ENCODE measurements around the gene CAMTA1. TPM values are rescaled to one million over a fixed set of nuclear protein-coding genes. Genes with fewer than 3 reads are reported as not detected.

CAMTA1 gene
- total RNA-seq, 1 donor from 2014 or later = 77.6 TPM

DNA sequence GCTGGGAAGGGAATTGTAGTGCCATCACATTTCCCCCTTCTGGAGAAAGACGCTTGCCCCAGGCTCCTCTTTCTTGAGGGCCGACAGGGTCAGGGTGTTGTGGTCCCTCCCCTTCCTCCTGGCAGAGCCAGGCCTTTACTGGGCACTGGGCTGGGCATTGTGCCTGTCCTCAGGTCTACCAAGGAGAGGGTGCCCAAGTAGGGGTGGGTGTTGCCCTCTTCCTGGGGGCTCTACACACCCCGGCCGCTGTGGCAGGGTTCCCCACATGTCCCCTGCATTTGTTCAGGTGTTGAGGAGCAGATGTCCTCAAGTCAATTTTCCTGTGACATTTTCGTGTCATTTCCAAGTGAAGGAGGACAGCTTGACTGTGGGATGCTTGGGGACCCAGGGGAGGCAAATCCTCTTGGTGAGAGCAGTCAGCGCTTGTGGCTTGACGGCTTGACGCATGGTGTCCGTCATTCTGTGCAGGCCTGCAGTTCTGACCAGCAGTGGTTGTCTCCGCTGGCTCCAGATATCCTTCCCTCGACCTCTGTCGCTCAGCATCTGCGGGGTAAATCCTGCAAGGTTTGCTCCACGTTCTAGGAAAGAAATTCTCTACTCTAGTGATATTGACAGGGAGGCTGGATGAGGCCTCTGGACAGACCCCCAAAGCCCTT lies 804.0 kb downstream of the CAMTA1 start:
- TF ChIP-seq, protein P1, sequence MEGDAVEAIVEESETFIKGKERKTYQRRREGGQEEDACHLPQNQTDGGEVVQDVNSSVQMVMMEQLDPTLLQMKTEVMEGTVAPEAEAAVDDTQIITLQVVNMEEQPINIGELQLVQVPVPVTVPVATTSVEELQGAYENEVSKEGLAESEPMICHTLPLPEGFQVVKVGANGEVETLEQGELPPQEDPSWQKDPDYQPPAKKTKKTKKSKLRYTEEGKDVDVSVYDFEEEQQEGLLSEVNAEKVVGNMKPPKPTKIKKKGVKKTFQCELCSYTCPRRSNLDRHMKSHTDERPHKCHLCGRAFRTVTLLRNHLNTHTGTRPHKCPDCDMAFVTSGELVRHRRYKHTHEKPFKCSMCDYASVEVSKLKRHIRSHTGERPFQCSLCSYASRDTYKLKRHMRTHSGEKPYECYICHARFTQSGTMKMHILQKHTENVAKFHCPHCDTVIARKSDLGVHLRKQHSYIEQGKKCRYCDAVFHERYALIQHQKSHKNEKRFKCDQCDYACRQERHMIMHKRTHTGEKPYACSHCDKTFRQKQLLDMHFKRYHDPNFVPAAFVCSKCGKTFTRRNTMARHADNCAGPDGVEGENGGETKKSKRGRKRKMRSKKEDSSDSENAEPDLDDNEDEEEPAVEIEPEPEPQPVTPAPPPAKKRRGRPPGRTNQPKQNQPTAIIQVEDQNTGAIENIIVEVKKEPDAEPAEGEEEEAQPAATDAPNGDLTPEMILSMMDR (IDR thresholded peaks at IDR 0.05; ENCODE audit: insufficient read depth, low read depth, low read length) = no peak
- no peak for TF ChIP-seq EZH2 (IDR thresholded peaks at IDR 0.05; ENCODE audit: insufficient read depth, low read length)
- H3K36me3 ChIP-seq (ENCODE audit: insufficient read depth, low read length) = no peaks in the 10 kb centered on the region
- DNase-seq (ENCODE audit: low read depth) = no peak
- no peaks in the 10 kb centered on the region for H3K79me2 ChIP-seq (ENCODE audit: insufficient read depth, low read length)
- no peaks in the 10 kb centered on the region for H3K36me3 Mint-ChIP-seq (ENCODE audit: low read depth, unreplicated experiment)
- H3K27ac ChIP-seq (ENCODE audit: low read depth, low read length) = no peak overlapping the region
- H3K4me3 ChIP-seq (ENCODE audit: insufficient read depth, low read depth, low read length) = no peak overlapping the region
- H2AFZ ChIP-seq (ENCODE audit: low read depth, low read length) = no peak overlapping the region
- H3K4me1 Mint-ChIP-seq (ENCODE audit: low read depth, unreplicated experiment) = peaks cover 6% of the 10 kb centered on the region
- peaks cover 2% of the 10 kb centered on the region for H3K9me3 Mint-ChIP-seq (ENCODE audit: unreplicated experiment)
- H3K9me3 ChIP-seq (ENCODE audit: insufficient read depth, low read depth, low read length) = no peaks in the 10 kb centered on the region
- no peaks in the 10 kb centered on the region for H3K27me3 ChIP-seq (ENCODE audit: insufficient read depth, low read length)
- no peak overlapping the region for H3K4me3 Mint-ChIP-seq (ENCODE audit: unreplicated experiment)
- no peak overlapping the region for H3K9ac ChIP-seq (ENCODE audit: low read length)
- H3K27ac Mint-ChIP-seq (ENCODE audit: unreplicated experiment) = no peak overlapping the region
- no peak overlapping the region for H3K4me2 ChIP-seq (ENCODE audit: low read length)
- no peaks in the 10 kb centered on the region for H3K4me1 ChIP-seq (ENCODE audit: insufficient read depth, low read length)
- H4K20me1 ChIP-seq (ENCODE audit: insufficient read depth, low read length) = no peaks in the 10 kb centered on the region
- peaks cover 37% of the 10 kb centered on the region for H3K27me3 Mint-ChIP-seq (ENCODE audit: low read depth, unreplicated experiment)
- no peak for FAIRE-seq

DNA sequence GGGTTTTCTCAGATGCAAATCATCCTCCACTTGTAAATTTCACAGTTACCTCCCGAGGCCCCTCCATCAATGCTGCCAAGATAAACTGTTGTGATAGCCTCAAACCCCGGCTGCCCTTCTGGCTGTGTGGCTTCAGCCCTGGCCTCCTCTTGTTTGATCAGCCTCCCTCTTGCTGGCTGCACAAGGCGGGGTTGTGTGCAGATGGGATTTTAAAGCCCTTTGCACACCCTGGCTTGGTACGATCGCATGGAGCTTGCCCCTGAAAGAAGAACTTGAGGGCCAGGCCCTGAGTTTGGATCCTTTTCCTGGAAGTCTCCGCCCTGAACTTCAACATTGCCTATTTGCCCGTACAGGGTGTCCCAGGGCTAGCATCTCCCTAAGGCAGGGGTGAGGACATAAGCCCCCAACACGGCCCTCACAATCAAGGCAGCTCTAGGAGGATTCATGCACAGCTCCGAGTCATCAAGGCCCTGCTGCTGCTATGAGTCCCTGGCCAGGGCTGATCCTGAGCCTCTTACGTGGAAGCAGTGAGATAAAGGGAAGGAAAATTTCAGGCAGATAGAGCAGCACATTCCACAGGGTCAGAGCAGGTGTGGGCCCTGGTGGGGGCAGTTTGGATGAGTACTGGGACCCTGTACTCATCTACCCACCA lies 804.6 kb downstream of the CAMTA1 start:
- Histone ChIP-seq H3K4me1 (ENCODE audit: insufficient read depth, low read length) (no peaks in the 10 kb centered on the region), H3K27me3 (ENCODE audit: insufficient read depth, low read length) (no peaks in the 10 kb centered on the region), H3K9ac (ENCODE audit: low read length) (no peak overlapping the region), H3K79me2 (ENCODE audit: insufficient read depth, low read length) (no peaks in the 10 kb centered on the region), H3K4me3 (ENCODE audit: insufficient read depth, low read depth, low read length) (no peak overlapping the region), H3K27ac (ENCODE audit: low read depth, low read length) (no peak overlapping the region), H3K9me3 (ENCODE audit: insufficient read depth, low read depth, low read length) (no peaks in the 10 kb centered on the region), H3K4me2 (ENCODE audit: low read length) (no peak overlapping the region), H4K20me1 (ENCODE audit: insufficient read depth, low read length) (no peaks in the 10 kb centered on the region), H2AFZ (ENCODE audit: low read depth, low read length) (no peak overlapping the region), H3K36me3 (ENCODE audit: insufficient read depth, low read length) (no peaks in the 10 kb centered on the region)
- Mint-ChIP-seq H3K4me3 (ENCODE audit: unreplicated experiment) (no peak overlapping the region), H3K36me3 (ENCODE audit: low read depth, unreplicated experiment) (no peaks in the 10 kb centered on the region), H3K27me3 (ENCODE audit: low read depth, unreplicated experiment) (peaks cover 44% of the 10 kb centered on the region), H3K9me3 (ENCODE audit: unreplicated experiment) (peaks cover 4% of the 10 kb centered on the region), H3K27ac (ENCODE audit: unreplicated experiment) (no peak overlapping the region), H3K4me1 (ENCODE audit: low read depth, unreplicated experiment) (peaks cover 6% of the 10 kb centered on the region)
- TF ChIP-seq, protein P1 (IDR thresholded peaks at IDR 0.05; ENCODE audit: insufficient read depth, low read depth, low read length) = no peak
- no peak for TF ChIP-seq EZH2 (IDR thresholded peaks at IDR 0.05; ENCODE audit: insufficient read depth, low read length)
- no peak for DNase-seq (ENCODE audit: low read depth)
- FAIRE-seq = no peak

DNA sequence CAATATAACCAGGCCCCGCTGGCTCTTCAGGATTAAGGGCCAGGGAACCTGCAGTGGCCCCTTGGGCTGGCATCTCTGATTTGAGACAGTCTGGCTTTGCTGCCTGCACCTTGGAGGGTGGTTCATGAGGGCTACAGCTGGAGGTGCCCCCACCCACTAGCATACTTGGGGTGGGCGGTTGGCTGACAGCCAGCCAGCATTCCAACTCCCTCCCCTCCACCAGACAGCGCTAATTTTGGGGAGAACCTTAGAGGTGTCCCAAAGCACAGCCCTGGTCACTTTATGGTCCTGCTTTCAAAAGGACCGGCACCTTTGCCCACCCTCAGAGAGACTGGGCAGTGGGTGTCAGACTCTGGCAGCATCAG lies 805.2 kb downstream of the CAMTA1 start:
- Histone ChIP-seq H3K27me3 (ENCODE audit: insufficient read depth, low read length) (no peaks in the 10 kb centered on the region), H3K27ac (ENCODE audit: low read depth, low read length) (no peak overlapping the region), H3K9me3 (ENCODE audit: insufficient read depth, low read depth, low read length) (no peaks in the 10 kb centered on the region), H3K4me2 (ENCODE audit: low read length) (no peak overlapping the region), H3K9ac (ENCODE audit: low read length) (no peak overlapping the region), H3K79me2 (ENCODE audit: insufficient read depth, low read length) (no peaks in the 10 kb centered on the region), H3K4me3 (ENCODE audit: insufficient read depth, low read depth, low read length) (no peak overlapping the region), H2AFZ (ENCODE audit: low read depth, low read length) (no peak overlapping the region), H3K4me1 (ENCODE audit: insufficient read depth, low read length) (no peaks in the 10 kb centered on the region), H3K36me3 (ENCODE audit: insufficient read depth, low read length) (no peaks in the 10 kb centered on the region), H4K20me1 (ENCODE audit: insufficient read depth, low read length) (no peaks in the 10 kb centered on the region)
- Mint-ChIP-seq H3K4me1 (ENCODE audit: low read depth, unreplicated experiment) (peaks cover 6% of the 10 kb centered on the region), H3K9me3 (ENCODE audit: unreplicated experiment) (peaks cover 2% of the 10 kb centered on the region), H3K27me3 (ENCODE audit: low read depth, unreplicated experiment) (peaks cover 44% of the 10 kb centered on the region), H3K27ac (ENCODE audit: unreplicated experiment) (no peak overlapping the region), H3K36me3 (ENCODE audit: low read depth, unreplicated experiment) (no peaks in the 10 kb centered on the region), H3K4me3 (ENCODE audit: unreplicated experiment) (no peak overlapping the region)
- FAIRE-seq (no peak), DNase-seq (ENCODE audit: low read depth) (no peak)
- no peak for TF ChIP-seq EZH2 (IDR thresholded peaks at IDR 0.05; ENCODE audit: insufficient read depth, low read length)
- TF ChIP-seq, protein P1 (IDR thresholded peaks at IDR 0.05; ENCODE audit: insufficient read depth, low read depth, low read length) = no peak

Measured in astrocyte (in vitro differentiated cells and primary cell).